GM23248 (cell line): ENCODE results near the gene RAD21L1.

Experiments
- EZH2 ChIP-seq: fragments of 200-600 bp; sonication (generic); IDR thresholded peaks from 2 replicates; pipeline ENCODE4 v1.6.1; 2018; ENCODE audit warnings: antibody characterized with exemption, mild to moderate bottlenecking; ENCODE audit not compliant: insufficient read depth, poor library complexity, severe bottlenecking
- EZH2phosphoT487 ChIP-seq: fragments of 200-600 bp; sonication (generic); IDR thresholded peaks from 2 replicates; pipeline ENCODE4 v1.6.1; 2018; ENCODE audit warnings: antibody characterized with exemption, moderate library complexity, mild to moderate bottlenecking, low read depth; ENCODE audit not compliant: insufficient read depth

- TF ChIP-seq EZH2 (no peak), EZH2phosphoT487 (no peak)
Measured at GRCh38 chr20:1225783-1226654, at the start of gene RAD21L1.
